Activated gamma-delta T cell treated with Interleukin-2 at 50 U/mL for 16 hours (primary cell): ENCODE results near the gene CDIPT.
"Not testable (repeated sequence)": the region's sequence is repeated elsewhere in the genome, so short reads cannot be mapped to it uniquely, and the experiment has no call there.

Experiments
- DNase-seq: peaks from one replicate; pipeline ENCODE4 v3.0.0-alpha.2; 2020

Gene CDIPT

DNA sequence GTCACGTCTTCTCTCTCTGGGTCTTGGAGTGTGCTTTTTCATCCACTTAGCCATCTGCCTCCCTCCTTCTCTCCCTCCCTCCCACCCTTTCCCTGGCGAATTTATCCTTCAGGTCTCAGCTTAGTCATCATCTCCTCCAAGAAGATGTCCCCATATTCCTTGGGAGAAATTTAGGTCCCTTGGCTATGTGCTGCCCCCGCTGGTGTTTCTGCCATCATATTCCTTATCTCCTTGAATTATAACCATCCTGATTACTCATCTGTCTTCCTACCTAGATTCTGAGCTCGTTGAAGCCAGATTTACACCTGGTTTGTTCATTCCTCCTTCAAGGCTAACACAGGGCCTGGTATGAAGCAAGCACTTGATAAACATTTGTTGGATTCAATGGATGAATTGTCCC, 31.3 kb upstream of the CDIPT start:
- DNase-seq: no peak

- no peak for DNase-seq
These were observed 30.5 kb upstream of the CDIPT start for GRCh38 chr16:29893553-29893952.

- no peak for DNase-seq
These were observed 29.4 kb upstream of the CDIPT start for GRCh38 chr16:29892458-29892813.

DNA sequence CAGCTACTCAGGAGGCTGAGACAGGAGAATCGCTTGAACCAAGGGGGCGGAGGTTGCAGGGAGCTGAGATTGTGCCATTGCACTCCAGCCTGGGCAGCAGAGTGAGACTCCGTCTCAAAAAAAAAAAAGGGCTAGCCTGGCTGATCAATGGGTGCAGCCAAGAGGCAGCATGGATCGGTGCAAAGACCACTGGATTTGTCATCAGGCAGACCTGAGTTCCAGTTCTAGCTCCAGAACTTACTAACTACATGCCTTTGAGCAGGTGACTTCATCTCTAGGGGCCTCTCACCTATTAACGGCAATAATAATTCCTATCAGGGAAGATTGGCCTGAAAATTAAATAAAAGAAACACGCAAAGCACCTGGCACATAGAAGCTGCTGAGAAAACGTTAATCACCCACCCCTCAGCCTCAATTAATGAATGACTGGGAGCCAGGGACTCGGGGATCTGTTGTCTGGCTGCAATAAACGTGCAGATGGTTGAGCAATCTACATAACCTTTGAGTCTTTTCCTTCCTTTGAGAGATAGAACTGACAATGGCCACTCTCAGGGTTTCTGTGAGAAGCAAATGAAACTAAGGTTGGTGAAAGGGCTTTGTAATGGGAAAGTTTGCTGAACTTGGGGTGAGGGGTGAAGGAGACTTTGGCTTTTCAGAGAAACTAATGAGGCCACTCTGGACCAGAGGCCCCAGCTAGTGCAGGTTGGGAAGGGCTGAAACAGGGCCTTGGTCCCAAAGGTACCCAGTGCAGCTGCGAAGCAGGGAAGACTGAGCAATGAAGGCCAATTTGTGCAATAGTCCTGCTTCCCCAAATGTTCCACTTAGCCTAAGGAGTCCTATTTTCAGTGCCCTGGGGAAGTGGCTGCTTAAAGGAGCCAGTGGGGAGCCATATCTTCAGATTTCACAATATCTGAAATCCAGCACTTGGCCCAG, 28.8 kb upstream of the CDIPT start:
- no peak for DNase-seq

DNA sequence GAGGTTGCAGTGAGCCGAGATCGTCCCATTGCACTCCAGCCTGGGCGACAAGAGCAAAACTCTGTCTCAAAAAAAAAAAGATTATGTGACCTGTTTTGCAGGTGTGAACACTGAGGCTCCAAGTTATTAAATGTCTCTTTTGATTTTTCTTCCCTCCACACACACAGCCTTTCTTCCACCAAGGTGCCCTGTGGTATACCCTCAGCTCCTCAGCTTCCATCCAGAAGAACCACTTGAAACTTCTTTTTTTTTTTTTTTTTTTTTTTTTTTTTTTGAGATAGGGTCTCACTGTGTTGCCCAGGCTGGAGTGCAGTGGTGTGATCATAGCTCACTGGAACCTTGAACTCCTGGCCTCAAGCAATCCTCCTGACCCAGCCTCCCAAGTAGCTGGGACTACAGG, 26.3 kb upstream of the CDIPT start:
- DNase-seq: not testable (repeated sequence)

GRCh38 chr16:29883987-29884386, 21.0 kb upstream of the CDIPT start:
- DNase-seq: no peak

GRCh38 chr16:29881050-29881449, 18.0 kb upstream of the CDIPT start:
- no peak for DNase-seq

GRCh38 chr16:29878172-29878571, 15.1 kb upstream of the CDIPT start:
- no peak for DNase-seq

GRCh38 chr16:29877266-29877961, 14.4 kb upstream of the CDIPT start:
- DNase-seq: no peak

GRCh38 chr16:29876594-29877249, 13.7 kb upstream of the CDIPT start:
- DNase-seq: peak; percentile 30

DNA sequence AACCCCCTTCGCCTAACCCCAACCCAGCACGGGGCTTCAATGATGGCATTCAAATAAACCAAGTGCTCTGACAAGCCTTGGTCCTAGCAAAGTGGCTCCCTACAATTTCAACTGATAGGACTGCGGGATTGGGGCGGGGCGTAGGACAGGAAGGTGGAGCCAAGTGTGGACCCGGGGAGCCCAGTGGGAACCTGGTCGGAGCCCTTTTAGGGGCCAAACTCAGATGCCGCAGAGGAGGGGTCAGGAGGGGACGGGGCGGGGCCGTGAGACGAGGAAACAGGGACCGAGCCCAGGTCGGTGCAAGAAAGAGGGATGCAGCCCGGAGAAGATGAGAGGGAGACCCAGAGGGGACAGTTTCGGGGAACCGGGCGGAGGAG, 13.2 kb upstream of the CDIPT start:
- no peak for DNase-seq

DNA sequence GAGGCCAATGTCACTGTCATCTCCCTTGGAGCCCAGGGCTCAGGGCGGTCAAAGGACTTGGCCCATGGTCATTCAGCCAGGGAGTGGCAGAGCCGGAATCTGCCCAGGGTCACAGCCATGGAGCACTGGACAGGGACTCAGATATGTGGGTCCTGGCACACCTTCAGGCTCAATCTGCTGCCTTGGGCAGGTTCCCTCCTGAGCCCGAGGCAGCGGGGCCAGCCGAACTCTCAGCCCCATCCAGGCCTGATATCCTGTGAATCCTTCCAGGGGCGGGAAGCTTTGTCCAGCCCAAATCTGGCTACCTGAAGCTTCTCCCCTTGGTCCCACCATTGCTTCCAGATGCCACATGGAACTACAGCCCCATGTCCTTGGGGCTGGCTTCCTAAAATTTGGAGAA, 12.2 kb upstream of the CDIPT start:
- no peak for DNase-seq

DNA sequence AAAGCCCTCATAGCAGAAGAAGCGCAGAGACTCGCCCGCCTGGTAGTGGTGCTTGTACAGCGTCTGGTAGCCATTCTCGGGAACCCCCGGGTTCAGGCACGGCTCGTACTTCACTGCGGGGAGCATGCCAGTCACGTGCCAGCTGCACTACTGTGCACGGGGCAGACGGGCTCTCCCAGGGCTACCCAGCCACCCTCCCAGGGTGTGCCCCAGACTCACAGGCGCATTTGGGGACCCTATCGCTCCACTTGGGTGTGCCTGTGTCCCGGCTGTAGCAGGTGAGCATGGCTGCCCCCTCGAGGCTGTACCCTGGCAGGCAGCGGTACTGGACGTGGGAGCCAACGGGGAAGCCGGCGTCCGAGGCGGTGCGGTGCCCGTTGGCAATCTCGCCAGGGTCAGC, 10.3 kb upstream of the CDIPT start:
- no peak for DNase-seq

- DNase-seq: no peak
These were observed 9.0 kb upstream of the CDIPT start for GRCh38 chr16:29871822-29872546.

DNA sequence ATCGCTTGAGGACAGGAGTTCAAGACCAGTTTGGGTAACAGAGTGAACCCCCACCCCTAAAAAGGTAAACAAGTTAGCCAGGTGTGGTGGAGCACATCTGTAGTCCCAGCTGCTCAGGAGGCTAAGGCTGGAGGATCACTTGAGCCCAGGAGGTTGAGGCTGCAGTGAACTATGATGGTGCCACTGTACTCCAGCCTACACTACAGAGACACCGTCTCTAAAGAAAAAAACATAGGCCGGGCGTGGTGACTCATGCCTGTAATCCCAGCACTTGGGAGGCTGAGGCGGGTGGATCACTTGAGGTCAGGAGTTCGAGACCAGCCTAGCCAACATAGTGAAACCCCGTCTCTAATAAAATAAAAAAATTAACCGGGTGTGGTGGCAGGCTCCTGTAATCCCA, 6.0 kb upstream of the CDIPT start:
- not testable (repeated sequence) for DNase-seq

- DNase-seq: no peak
These were observed 5.5 kb upstream of the CDIPT start for GRCh38 chr16:29868396-29869009.

GRCh38 chr16:29864205-29864604, 1.2 kb upstream of the CDIPT start:
- no peak for DNase-seq

DNA sequence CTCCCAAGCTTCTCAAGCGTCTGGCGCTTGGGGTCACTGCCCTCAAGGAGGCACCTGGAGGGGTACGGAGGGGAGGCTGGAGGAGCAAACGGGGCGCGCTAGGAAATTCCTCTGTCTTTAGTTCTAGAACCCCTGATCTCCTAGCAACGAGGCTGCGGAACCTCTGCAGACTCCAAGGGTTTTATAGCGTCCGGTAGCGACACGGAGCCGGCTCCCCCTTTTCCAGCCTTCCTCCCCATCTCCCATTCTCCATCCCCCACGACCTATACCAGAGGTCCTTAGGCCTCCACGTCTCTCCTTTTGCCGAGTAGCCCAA, 601 bp upstream of the CDIPT start:
- DNase-seq: no peak

GRCh38 chr16:29862383-29862883, 593 bp downstream of the CDIPT start:
- DNase-seq: no peak

DNA sequence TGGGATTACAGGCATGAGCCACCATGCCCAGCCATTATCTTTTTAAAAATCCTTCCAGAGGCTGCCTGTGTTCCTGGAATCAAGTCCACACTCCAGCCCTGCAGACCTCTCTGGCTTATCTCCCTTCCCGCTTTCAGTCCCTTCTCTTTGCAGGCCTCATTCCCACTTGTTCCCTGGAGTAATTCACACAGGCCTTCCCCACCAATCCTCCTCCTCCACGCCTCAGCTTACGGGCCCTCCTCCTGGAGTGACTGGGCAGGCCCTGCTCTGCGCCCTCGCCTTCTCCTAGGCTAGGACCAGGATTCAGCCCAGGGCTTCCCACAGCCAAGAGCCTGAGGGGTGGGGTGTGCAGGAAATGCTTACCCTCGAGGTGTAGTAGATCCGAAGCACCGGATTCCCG, 2.8 kb downstream of the CDIPT start:
- DNase-seq: no peak

- no peak for DNase-seq
These were observed 4.1 kb downstream of the CDIPT start for GRCh38 chr16:29858974-29859373.

DNA sequence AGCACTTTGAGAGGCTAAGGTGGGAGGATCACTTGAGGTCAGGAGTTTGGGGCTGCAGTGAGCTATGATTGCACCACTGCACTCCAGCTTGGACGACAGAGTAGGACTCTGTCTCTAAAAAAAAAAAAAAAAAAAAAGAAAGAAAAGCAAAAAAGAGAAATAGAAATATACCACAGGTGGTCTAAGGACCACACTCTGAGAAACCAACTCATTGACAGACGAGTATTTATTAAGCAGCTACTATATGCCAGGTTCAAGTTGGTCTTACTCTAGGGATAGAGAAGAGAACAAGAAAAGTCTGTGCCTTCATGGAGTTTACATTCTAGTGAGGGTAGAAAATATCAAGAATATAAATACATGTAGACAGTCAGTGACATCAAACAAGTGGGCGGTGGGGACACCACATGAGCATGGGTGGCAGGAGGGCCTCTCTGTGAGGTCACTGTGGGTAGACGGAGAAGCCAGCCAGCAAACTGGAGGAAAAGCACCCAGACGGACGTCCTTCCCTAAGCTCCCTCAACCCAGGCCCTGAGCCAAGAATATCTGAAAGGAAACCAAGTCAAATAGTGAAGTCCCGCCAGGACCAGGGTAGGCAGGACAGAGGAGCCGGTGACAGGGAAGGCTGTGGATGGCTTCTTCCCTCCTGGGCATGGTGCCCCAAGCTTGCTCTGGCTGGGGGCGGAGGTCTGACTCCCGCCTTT, 4.7 kb downstream of the CDIPT start:
- no peak for DNase-seq
